Gastrocnemius medialis (tissue), 4 donors: ENCODE measurements around the gene MAGEF1. TPM values are rescaled to one million over a fixed set of nuclear protein-coding genes. Genes with fewer than 3 reads are reported as not detected.
A peak's percentile ranks its signal among the peaks of the same experiment; 100 is the strongest.

Experiments used
- ATAC-seq, 2 donors: fragments of 150-250 bp; one replicate each; pipeline ENCODE4 v1.9.1; 2016
- DNase-seq, 2 donors: peaks; one replicate each; pipeline ENCODE4 v3.0.0-alpha.2; 2019
- H3K27ac ChIP-seq, 4 donors: fragments of 200-600 bp; sonication (generic); 1 replicate in 1 of 4; 2 replicates in 3 of 4; pipeline ENCODE4 v1.5.1; 2016 to 2018; ENCODE audit warnings: mild to moderate bottlenecking in 2 of 4, moderate library complexity in 1 of 4
- H3K27me3 ChIP-seq, 3 donors: fragments of 200-600 bp; sonication (generic) in 2 of 3; 1 replicate in 1 of 3; 2 replicates in 2 of 3; pipeline versions ENCODE4 v1.5.1 to v1.6.0; 2016 to 2019; ENCODE audit warnings: mild to moderate bottlenecking in 1 of 3, moderate library complexity in 1 of 3
- H3K36me3 ChIP-seq, 2 donors: fragments of 200-600 bp; sonication (generic) in 1 of 2; one replicate each; pipeline ENCODE4 v1.5.1; 2017 to 2018
- H3K4me1 ChIP-seq, 2 donors: fragments of 200-600 bp; sonication (generic) in 1 of 2; one replicate each; pipeline ENCODE4 v1.5.1; 2016 to 2017; ENCODE audit warnings: mild to moderate bottlenecking in 2 of 2
- H3K4me3 ChIP-seq, 4 donors: fragments of 200-600 bp; sonication (generic) in 3 of 4; 1 replicate in 1 of 4; 2 replicates in 3 of 4; pipeline ENCODE4 v1.5.1; 2016 to 2019; ENCODE audit warnings: mild to moderate bottlenecking in 2 of 4
- H3K9me3 ChIP-seq, 3 donors: fragments of 200-600 bp; sonication (generic) in 2 of 3; 1 replicate in 1 of 3; 2 replicates in 2 of 3; pipeline ENCODE4 v1.5.1; 2016 to 2019
- POLR2A ChIP-seq, 2 donors: fragments of 450-650 bp; IDR thresholded peaks; one replicate each; pipeline ENCODE4 v1.6.1; 2017; ENCODE audit warnings: antibody characterized with exemption in 2 of 2, mild to moderate bottlenecking in 2 of 2, moderate library complexity in 2 of 2
- in situ Hi-C, 4 donors: fragments of 200-750 bp; cut with MboI; loops; one replicate each; pipeline versions ENCODE4 v1.15.0 to v1.8.0; 2017; ENCODE audit warnings: low sequenced_read_pairs in 4 of 4
- intact Hi-C: fragments of 100-400 bp; cut with DNase I; formaldehyde crosslinking; loops from one replicate; pipeline ENCODE4 v1.15.1; 2023; ENCODE audit warnings: low total_unique reads
- total RNA-seq, 4 donors: library from RNA; depleted of rRNA; stranded (reverse); fragments of >200 nt; gene quantifications; one replicate each; pipeline versions ENCODE4 v1.1.0 to v1.2.3, GENCODE V29; 2016
- TF ChIP-seq, protein P1 (sequence below), 5 experiments: fragments of 450-650 bp in 3 of 5; fragments of 200-600 bp in 2 of 5; sonication (generic) in 2 of 5; IDR thresholded peaks in 4 of 5; conservative IDR thresholded peaks in 1 of 5; 1 replicate in 4 of 5; 2 replicates in 1 of 5; pipeline ENCODE4 v1.5.1; 2016 to 2019; ENCODE audit warnings: antibody characterized with exemption in 5 of 5, mild to moderate bottlenecking in 3 of 5, moderate library complexity in 3 of 5

The MAGEF1 gene
- total RNA-seq, 4 donors from 2014 or later = 9.5 to 19.9 (median 14.8) TPM

- in situ Hi-C loops (loop anchor here in 1 of 4 donors (25.0 kb wide), 1 partner anchor 390 kb away; the partner anchor contains the start of genes CLCN2 and POLR2H), intact Hi-C loops (no loop called here)
- no peak for DNase-seq
- no peak for ATAC-seq
- Histone ChIP-seq H3K36me3 (no peaks in the 10 kb centered on the region), H3K9me3 (no peaks in the 10 kb centered on the region), H3K4me1 (peaks cover 9 to 12% of the 10 kb centered on the region in 2 donors), H3K27me3 (no peaks in the 10 kb centered on the region), H3K4me3 (no peak overlapping the region), H3K27ac (no peak overlapping the region)
- TF ChIP-seq, protein P1, sequence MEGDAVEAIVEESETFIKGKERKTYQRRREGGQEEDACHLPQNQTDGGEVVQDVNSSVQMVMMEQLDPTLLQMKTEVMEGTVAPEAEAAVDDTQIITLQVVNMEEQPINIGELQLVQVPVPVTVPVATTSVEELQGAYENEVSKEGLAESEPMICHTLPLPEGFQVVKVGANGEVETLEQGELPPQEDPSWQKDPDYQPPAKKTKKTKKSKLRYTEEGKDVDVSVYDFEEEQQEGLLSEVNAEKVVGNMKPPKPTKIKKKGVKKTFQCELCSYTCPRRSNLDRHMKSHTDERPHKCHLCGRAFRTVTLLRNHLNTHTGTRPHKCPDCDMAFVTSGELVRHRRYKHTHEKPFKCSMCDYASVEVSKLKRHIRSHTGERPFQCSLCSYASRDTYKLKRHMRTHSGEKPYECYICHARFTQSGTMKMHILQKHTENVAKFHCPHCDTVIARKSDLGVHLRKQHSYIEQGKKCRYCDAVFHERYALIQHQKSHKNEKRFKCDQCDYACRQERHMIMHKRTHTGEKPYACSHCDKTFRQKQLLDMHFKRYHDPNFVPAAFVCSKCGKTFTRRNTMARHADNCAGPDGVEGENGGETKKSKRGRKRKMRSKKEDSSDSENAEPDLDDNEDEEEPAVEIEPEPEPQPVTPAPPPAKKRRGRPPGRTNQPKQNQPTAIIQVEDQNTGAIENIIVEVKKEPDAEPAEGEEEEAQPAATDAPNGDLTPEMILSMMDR (IDR thresholded peaks at IDR 0.05 in 4 of 5, conservative IDR thresholded peaks at IDR 0.05 in 1 of 5) = no peak
- no peak for TF ChIP-seq POLR2A (IDR thresholded peaks at IDR 0.05)
Observed at GRCh38 chr3:184752361-184752760, 40.5 kb upstream of the MAGEF1 start.

GRCh38 chr3:184751204-184752040, 39.6 kb upstream of the MAGEF1 start:
- Histone ChIP-seq H3K4me1 (peaks cover 2 to 3% of the 10 kb centered on the region in 2 donors), H3K4me3 (no peak overlapping the region), H3K9me3 (no peaks in the 10 kb centered on the region), H3K27ac (no peak overlapping the region), H3K27me3 (no peaks in the 10 kb centered on the region), H3K36me3 (no peaks in the 10 kb centered on the region)
- intact Hi-C loops = no loop called here
- ATAC-seq (peak; percentile 24 to 36), DNase-seq (no peak)
- TF ChIP-seq POLR2A (IDR thresholded peaks at IDR 0.05) = no peak
- TF ChIP-seq, protein P1 (IDR thresholded peaks at IDR 0.05 in 4 of 5, conservative IDR thresholded peaks at IDR 0.05 in 1 of 5) = no peak
- in situ Hi-C loops = loop anchor here in 1 of 4 donors (25.0 kb wide), 1 partner anchor 389 kb away; the partner anchor contains the start of genes CLCN2 and POLR2H

DNA sequence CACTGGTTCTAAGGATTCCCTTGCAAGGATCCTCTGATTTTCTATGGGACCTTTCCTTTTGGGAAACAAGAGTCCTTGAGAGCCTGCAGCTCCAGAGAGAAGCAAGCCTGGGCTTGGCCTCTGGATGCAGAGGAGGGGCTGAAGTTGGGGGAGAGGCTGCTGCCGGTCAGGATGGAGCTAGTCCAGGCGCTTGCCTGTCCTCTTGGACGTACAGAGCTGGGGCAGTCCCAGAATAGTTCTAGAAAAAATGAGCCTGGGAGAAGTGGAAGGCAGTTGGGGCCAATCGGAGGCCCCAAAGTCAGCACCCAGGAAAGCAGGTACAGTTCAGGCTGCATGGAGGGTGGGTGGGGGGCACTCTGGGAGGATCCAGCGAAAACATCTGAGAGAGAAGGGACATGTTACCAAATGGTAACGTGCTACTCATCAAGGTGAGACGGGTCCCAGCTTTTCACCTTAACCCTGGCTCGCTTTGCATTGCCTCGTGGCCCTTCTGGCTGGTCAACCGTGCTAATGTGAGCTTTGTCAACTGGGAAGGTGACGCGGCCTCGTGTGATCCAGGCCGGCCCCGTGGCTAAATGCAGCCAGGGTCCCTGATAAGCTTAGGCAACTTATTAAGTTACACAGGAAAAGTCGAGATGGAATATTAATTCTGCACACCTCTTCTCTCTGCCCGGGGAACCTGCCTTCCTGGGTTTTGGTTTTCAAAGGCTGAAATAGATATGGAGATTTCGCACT, 38.7 kb upstream of the MAGEF1 start:
- TF ChIP-seq, protein P1 (IDR thresholded peaks at IDR 0.05 in 4 of 5, conservative IDR thresholded peaks at IDR 0.05 in 1 of 5) = no peak
- no peak for TF ChIP-seq POLR2A (IDR thresholded peaks at IDR 0.05)
- ATAC-seq (no peak), DNase-seq (no peak)
- intact Hi-C loops (no loop called here), in situ Hi-C loops (loop anchor here in 1 of 4 donors (25.0 kb wide), 1 partner anchor 388 kb away; the partner anchor contains the start of genes CLCN2 and POLR2H)
- H3K4me3 ChIP-seq = no peak overlapping the region
- H3K27me3 ChIP-seq = no peaks in the 10 kb centered on the region
- H3K9me3 ChIP-seq = no peaks in the 10 kb centered on the region
- no peak overlapping the region for H3K27ac ChIP-seq
- no peaks in the 10 kb centered on the region for H3K4me1 ChIP-seq
- H3K36me3 ChIP-seq = no peaks in the 10 kb centered on the region

GRCh38 chr3:184749168-184749744, 37.4 kb upstream of the MAGEF1 start:
- TF ChIP-seq POLR2A (IDR thresholded peaks at IDR 0.05) = no peak
- intact Hi-C loops = no loop called here
- no peak for DNase-seq

More at GRCh38 chr3:184749168-184749744, 37.4 kb upstream of the MAGEF1 start:
- H3K4me3 ChIP-seq = no peak overlapping the region
- H3K9me3 ChIP-seq = no peaks in the 10 kb centered on the region
- H3K27ac ChIP-seq = no peak overlapping the region
- no peaks in the 10 kb centered on the region for H3K27me3 ChIP-seq
- no peaks in the 10 kb centered on the region for H3K36me3 ChIP-seq
- in situ Hi-C loops = no loop called here
- no peak for ATAC-seq
- H3K4me1 ChIP-seq = no peaks in the 10 kb centered on the region
